ENCODE results near the gene CALHM4. TPM values are rescaled to one million over a fixed set of nuclear protein-coding genes. Genes with fewer than 3 reads are reported as not detected.
"Not testable (repeated sequence)": the region's sequence is repeated elsewhere in the genome, so short reads cannot be mapped to it uniquely, and the experiment has no call there.

The CALHM4 gene
- polyA plus RNA-seq, 4 donors: 0.26 to 0.85 (median 0.58) TPM; not detected in 1

DNA sequence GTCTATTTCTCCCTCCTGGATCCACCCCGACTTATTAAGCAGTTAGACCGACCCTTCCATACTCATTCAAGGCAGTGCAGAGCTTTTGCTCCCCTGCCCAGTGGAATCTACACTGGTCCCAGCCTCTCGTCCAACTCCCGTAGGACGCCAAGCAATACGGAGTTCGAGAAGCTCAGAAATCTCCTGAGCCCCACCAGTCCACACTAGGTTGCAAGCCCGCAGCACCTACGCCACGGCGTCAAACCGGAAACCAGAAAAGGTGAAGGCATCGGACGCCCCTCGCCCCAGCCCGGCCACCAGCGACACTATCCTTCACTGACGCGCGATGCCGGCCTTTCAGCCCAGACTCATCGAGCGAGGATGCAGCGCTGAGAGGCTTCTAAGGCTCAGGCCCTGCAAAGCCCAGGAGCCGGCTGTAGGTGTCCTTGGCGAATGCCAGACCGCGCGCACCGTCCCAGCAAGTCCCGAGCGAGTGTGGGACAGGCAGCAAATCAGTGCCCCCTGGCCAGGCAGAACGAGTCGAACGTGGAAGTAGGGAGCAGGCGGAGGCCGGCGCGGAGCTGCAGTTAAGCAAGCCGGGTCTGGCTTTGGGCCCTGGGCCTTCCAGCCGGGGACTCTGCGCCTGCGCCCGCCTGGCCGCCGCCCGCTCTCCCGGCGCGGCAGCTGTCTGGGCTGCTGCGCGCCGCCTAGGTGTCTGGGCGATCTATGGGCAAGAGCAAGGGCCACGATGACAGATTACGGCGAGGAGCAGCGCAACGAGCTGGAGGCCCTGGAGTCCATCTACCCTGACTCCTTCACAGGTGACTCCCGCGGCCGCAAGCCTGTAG, 17.5 kb downstream of the CALHM4 start, which contains the start of gene RWDD1:
Gene RWDD1, plus strand, starts transcription at position 649 of the 827 bp plus-strand sequence. Its CDS starts 79 bp downstream, at position 728.
- peak; percentile 94 to 98 (median 97) for DNase-seq (ENCODE audit: low read depth in 4 of 4, low spot score in 3 of 4)

DNA sequence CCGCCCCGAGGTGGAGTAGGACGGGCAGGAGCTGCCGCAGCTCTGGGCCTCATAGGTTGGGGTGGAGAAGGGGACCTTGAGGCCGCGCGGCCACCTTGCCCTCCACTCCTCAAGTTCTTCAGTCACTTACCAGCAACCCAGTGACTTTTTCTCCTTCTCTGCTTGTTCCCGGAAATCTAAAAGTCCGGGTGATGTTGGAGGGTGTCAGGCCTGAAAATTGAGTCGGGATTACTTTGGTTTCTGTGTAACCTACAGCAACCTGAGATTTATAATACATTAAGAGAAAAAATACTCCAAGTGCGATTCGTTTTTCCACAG, 18.1 kb downstream of the CALHM4 start:
- DNase-seq (ENCODE audit: low read depth in 4 of 4, low spot score in 3 of 4): no peak

DNA sequence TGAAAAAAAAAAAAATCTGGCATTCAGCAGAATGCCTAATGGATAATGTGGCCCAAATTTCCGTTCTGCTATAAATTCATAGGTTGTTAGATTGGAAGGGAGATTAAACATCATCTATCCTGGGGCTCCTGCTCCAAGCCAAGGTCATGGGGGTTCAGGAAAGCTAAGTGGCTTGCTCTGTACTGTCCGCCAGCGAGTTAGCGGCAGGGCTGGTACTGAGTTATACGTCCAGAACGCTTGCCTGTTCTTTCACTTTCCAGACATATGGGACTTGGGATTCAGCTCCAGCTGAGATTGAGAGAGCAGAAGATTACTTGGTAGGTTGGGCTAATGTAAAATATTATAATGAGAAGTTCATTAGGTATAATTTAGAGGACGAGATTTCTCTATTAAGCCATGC, 18.6 kb downstream of the CALHM4 start:
- no peak for DNase-seq (ENCODE audit: low read depth in 4 of 4, low spot score in 3 of 4)

DNA sequence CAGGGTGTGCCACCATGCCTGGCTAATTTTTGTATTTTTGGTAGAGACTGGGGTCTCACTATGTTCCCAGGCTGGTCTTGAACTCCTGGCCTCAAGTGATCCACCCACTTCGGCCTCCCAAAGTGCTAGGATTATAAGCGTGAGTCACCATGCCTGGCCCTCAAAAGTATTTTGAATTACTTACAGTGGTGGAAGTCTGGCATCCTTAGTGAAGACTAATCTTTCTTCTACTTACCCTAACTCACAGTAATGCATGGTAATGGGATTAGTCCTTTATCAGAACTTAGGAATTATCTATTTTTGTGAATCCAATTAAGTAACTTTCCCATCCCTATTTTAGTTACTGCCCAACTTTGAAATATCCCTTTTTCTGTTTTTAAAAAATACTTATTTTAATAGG, 21.7 kb downstream of the CALHM4 start:
- DNase-seq (ENCODE audit: low read depth in 4 of 4, low spot score in 3 of 4): no peak

DNA sequence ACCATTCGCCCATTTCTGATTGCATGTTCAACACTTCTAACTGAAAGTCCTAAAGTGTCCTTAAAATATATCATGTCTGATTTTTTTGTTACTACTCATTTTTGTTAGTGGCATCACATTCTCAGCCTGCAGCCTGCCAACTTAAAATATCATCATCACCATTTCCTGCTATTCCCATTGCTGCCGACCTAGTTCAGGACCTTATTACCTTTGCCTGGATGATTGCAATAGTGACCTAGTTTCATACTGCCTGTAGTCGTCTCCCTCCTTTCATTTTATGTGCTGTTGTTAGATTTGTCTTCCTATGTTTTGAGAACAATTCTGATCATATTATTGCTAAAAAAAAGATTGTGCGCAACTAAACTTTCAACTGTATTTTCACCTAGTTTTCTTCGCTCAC, 23.9 kb downstream of the CALHM4 start:
- DNase-seq (ENCODE audit: low read depth in 4 of 4, low spot score in 3 of 4): no peak

DNA sequence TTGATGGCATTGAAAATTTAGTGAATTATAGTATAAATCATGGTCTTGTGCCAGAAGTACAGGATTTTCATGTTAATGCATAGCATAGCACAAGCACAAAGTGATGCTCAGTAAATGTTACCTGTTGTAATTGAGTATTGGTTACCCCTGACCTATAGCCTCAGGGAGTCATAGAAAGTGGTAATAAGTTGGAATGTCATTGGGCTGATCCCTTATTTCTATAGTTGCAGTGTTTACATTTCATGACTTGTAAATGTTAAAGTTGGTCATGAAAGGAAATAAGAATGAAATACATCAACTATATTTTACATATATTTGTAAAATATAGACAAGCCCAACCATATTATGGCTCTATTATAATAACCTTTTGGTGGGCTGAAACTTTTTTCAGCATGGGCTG, 24.8 kb downstream of the CALHM4 start:
- DNase-seq (ENCODE audit: low read depth in 4 of 4, low spot score in 3 of 4): no peak

DNA sequence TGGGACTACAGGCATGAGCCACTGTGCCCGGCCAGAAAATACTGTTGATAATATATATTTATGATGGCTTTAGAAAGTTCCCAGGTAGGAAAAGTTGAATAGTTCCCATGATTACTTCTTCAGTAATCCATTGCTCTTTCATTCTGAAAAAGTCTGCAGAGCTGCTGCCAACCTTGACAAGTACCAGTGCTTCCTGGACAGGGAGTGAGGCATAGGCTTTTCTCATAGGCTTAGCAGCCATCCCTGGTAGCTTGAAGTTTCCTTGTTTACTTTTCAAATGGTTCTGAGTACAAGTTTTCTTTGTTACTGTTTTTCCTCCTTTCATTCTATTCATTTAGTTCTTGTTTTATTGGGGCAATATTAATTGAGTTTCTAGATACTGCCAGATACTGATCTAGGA, 25.6 kb downstream of the CALHM4 start:
- no peak for DNase-seq (ENCODE audit: low read depth in 4 of 4, low spot score in 3 of 4)

DNA sequence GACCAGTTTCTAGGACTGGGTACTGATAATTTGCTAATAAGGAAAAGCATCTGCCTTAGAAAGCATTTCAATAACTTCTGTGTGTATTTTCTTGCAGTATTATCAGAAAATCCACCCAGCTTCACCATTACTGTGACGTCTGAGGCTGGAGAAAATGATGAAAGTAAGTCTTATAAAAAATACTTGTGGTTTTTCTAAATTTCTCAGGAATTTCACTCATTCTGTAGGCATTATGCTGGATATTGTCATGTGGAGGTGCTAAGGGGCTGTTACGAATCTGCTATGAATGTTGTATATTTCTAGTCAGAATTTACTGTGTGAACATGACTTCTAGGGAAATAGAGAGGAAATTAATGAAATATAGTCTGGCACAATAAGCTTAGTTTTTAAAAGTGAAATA, 26.6 kb downstream of the CALHM4 start:
- DNase-seq (ENCODE audit: low read depth in 4 of 4, low spot score in 3 of 4): no peak

DNA sequence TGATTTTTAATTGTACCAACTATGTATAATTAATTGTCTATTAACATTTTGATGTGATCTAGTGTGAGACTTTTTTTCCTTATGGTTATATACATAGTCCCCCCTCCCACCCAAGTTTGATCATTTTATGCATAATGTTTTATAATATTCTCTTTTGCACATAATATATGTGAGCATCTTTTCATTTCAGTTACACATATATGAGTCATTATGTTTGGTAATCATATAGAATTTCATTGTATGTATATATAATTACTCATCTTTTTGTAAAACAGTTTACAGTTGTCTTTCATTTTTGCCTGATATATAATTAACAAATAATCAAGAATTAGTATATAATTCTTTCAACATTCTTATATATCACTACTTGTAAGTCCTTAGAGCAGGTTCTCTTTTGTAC, 32.7 kb downstream of the CALHM4 start:
- no peak for DNase-seq (ENCODE audit: low read depth in 4 of 4, low spot score in 3 of 4)

DNA sequence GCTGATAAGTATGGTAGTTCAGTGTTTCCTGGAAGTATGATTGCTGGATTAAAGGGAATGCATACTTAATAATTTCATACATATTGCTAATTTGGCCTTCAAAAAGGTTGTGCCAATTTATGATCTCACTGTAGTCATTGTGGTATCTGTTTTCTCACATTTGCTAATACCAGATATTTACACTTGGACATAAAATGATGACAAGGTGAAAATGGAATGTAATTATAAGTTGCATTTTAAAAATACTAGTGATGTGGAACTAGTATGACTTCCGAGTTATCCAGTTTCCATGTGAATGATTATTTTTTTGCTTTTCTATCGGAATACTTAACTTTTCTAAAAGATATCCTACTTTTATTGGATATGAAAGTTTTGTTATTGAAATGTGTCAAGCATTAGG, 33.2 kb downstream of the CALHM4 start:
- DNase-seq (ENCODE audit: low read depth in 4 of 4, low spot score in 3 of 4): no peak

DNA sequence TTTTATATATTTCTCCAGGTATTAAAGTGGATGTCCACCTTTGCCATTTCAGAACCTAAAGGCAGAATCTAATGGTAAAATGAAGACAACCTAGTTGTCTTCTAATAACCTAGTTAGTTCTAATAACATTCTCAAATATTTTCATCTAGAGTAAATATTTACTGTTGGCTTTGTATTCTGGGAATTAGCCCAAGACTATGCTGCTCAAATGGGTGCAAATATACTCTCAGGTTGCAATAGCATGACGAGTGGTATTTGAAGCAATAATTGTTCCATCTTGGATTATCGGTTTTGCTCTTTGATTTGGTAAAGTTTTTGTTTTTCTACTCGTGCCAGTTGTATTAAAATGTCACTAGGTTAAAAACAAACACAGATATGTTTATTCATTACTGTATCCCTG, 41.7 kb downstream of the CALHM4 start:
- no peak for DNase-seq (ENCODE audit: low read depth in 4 of 4, low spot score in 3 of 4)

DNA sequence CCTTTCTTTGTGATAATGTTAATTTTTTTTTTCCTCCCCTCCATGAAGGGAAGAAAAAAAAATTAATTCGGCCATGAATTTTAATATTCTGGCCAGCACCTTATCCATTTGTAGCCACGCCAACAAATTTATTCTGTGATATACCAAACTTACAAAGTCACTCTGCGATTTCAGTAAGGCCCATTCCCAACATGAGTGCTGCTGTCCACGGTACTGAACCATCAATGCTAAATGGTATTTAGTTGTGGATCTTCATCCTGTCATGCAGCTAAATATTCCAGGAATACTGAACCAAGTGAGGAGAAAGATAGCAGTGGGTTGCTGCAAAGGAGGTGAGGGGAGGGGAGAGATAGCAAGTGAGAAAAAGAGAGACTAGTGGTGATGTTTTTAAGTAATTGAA, 43.3 kb downstream of the CALHM4 start:
- DNase-seq (ENCODE audit: low read depth in 4 of 4, low spot score in 3 of 4): peak in 1 of 4 donors; percentile 7

DNA sequence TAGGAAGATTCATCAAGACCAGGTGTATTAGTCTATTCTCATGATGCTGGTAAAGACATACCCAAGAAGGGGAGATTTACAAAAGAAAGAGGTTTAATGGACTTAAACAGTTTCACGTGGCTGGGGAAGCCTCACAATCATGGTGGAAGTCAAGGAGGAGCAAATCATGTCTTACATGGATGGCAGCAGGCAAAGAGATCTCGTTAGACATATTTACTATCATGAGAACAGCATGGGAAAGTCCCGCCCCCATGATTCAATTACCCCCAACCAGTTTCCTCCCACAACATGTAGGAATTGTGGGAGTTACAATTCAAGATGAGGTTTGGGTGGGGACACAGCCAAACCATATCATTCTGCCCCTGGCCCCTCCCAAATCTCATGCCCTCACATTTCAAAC, 50.4 kb downstream of the CALHM4 start:
- not testable (repeated sequence) for DNase-seq (ENCODE audit: low read depth in 4 of 4, low spot score in 3 of 4)

DNA sequence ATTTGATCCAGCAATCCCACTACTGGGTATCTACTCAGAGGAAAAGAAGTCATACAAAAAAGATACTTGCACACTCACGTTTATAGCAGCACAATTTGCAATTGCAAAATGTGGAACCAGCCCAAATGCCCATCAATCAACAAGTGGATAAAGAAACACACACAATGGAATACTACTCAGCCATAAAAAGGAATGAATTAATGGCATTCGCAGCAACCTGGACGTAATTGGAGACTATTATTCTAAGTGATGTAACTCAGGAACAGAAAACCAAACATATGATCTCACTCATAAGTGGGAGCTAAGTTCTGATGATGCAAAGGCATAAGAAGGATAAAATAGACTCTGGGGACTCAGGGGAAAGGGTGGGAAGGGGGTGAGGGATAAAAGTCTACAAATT, 51.3 kb downstream of the CALHM4 start:
- DNase-seq (ENCODE audit: low read depth in 4 of 4, low spot score in 3 of 4): not testable (repeated sequence)

DNA sequence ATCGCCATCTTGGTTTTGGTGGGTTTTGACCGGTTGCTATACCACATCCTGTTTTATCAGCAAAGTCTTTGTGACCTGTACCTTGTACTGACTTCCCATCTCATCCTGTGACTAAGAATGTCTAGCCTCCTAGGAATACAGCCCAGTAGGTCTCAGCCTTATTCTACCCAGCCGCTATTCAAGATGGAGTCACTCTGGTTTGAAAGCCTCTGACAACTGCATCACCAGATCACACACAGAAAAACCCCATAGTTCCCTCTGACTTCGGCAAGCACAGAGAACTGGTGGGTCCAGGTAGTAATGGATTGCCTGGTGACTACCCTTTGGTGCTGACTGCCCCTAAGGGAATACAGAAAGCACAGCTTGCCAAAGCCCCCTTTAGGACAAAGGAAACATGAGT, 52.4 kb downstream of the CALHM4 start:
- no peak for DNase-seq (ENCODE audit: low read depth in 4 of 4, low spot score in 3 of 4)

Other genes with a start within 250 kb of the CALHM4 start
- gene DSE, start 182.8 kb upstream of the CALHM4 start, polyA plus RNA-seq (ENCODE audit: insufficient read length in 4 of 4): 10 to 100 TPM; 39.7 to 50.8 (median 46.1) TPM
- 1 to 10 TPM; 3.1 to 5.5 (median 5.0) TPM for gene CALHM6, start 92.4 kb upstream of the CALHM4 start, polyA plus RNA-seq (ENCODE audit: insufficient read length in 4 of 4)
- 1 to 10 TPM in 3 of 4 donors, under 1 TPM in 1; 0.96 to 4.3 (median 2.3) TPM for gene CALHM5, start 42.1 kb upstream of the CALHM4 start, polyA plus RNA-seq (ENCODE audit: insufficient read length in 4 of 4)
- gene TRAPPC3L, start 8.1 kb upstream of the CALHM4 start, polyA plus RNA-seq (ENCODE audit: insufficient read length in 4 of 4): under 1 TPM; 0.14 to 0.60 (median 0.29) TPM
- gene RWDD1, start 17.8 kb downstream of the CALHM4 start, polyA plus RNA-seq (ENCODE audit: insufficient read length in 4 of 4): 10 to 100 TPM; 77.7 to 84.3 (median 79.3) TPM
- gene RSPH4A, start 62.7 kb downstream of the CALHM4 start, polyA plus RNA-seq (ENCODE audit: insufficient read length in 4 of 4): 1 to 10 TPM; 1.0 to 3.5 (median 2.4) TPM
- gene ZUP1, start 115.0 kb downstream of the CALHM4 start, polyA plus RNA-seq (ENCODE audit: insufficient read length in 4 of 4): 10 to 100 TPM in 3 of 4 donors, 1 to 10 TPM in 1; 9.4 to 14.9 (median 13.8) TPM
- gene KPNA5, start 127.5 kb downstream of the CALHM4 start, polyA plus RNA-seq (ENCODE audit: insufficient read length in 4 of 4): 10 to 100 TPM; 17.1 to 25.8 (median 19.9) TPM
- gene FAM162B, start 212.0 kb downstream of the CALHM4 start, polyA plus RNA-seq (ENCODE audit: insufficient read length in 4 of 4): 1 to 10 TPM; 1.6 to 9.1 (median 7.7) TPM

All from left renal pelvis (tissue), 4 donors.